ENCODE measurements around the gene DPYSL5.
"Not testable (repeated sequence)": the region's sequence is repeated elsewhere in the genome, so short reads cannot be mapped to it uniquely, and the experiment has no call there.

DPYSL5 gene

GRCh38 chr2:26847655-26848335, at the start of gene DPYSL5:
Gene DPYSL5 (plus strand): TSS chr2:26848132. CDS start chr2:26898500, 50,368 bp downstream.
- no peak for DNase-seq (ENCODE audit: low spot score)

- DNase-seq (ENCODE audit: low spot score) = no peak
Observed at GRCh38 chr2:26801328-26801727, 46.6 kb upstream of the DPYSL5 start.

- no peak for DNase-seq (ENCODE audit: low spot score)
Observed at GRCh38 chr2:26801796-26802195, 46.1 kb upstream of the DPYSL5 start.

- DNase-seq (ENCODE audit: low spot score) = peak; percentile 67
Observed at GRCh38 chr2:26805241-26805676, 42.7 kb upstream of the DPYSL5 start.

DNA sequence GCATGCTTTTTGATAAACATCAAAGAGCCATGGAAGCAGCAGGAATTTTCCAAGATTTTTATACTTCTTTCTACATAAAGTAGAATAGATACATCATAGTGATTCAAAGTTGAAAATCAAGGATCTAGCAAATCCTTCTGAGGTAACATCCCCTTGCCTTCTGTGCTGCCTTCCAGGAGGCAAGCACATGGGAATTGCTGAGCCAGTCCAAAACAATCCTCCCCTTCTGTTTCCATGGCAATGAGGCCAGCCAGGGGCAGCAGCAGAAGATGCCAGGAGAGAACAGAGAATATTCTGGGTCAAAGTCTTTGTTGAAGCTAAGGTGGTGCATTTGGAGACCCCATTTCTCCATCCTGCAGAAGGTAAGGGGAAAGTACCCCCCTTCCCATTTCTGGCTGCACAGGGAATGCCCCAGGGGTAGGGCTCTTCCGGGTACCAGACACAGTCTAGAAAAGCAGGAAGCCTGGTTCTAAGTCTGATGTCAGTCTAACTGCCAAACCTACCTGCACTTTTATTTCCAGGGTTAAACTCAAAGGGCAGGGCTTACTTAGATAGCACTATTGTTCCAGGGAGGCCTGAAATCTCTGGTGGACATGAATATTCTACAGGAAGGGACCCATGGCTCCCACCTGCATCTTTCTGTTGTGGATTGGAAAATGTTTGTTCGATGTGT, 40.0 kb upstream of the DPYSL5 start:
- DNase-seq (ENCODE audit: low spot score) = peak; percentile 41

- DNase-seq (ENCODE audit: low spot score) = no peak
Observed at GRCh38 chr2:26809211-26809610, 38.7 kb upstream of the DPYSL5 start.

DNA sequence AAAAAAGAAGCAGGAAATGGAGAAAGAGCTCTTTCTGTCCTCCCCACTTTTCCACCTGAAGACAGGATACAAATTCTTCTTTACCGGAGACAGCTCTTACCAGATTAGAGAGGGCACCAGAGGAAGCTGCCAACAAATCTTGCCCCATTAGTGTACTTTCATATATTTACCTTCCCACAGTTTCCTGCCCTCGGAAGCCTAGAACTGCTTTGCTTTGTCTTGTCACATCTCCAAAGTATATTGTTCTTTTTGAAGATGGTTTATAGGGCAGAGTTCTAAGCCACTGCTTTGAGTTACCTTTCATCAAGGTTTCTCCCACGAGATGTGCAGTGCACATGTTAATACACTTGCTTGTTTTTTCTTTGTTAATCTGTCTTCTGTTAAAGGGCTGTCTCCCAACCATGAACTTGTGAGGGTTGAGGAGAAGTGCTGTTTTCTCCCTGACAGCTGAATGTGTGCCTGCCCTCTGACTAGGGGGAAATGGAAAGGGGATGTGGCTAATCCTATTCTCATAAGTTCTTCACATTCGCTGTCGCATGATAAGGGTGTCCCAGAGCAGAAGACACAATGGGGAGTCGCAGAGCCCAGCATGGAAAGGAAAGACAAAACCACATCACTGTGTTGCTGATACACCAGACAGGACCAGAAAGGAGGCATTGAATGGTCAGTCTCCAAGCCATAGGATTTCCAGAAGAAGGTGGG, 37.9 kb upstream of the DPYSL5 start:
- no peak for DNase-seq (ENCODE audit: low spot score)

- no peak for DNase-seq (ENCODE audit: low spot score)
Observed at GRCh38 chr2:26811261-26811660, 36.7 kb upstream of the DPYSL5 start.

GRCh38 chr2:26811791-26812694, 35.9 kb upstream of the DPYSL5 start:
- DNase-seq (ENCODE audit: low spot score) = no peak

DNA sequence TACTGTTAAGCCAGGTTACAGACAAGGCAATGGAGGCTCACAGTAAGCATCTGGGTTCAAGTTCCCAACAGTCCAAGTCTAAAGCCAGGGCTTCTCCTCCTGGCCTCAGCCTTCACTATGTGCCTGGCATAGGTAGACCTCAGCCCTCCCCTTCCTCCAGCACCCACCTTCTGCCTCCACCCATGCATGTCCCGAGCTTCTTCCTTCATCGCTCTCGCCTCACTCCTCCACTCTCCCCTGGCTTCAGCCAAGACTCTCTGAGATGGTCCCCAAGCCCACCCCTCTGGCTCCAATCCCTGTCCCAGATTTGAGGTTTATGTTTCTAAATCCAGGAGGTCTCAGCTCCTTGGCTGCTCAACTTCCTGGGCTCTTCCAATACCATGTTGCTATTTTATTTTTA, 35.2 kb upstream of the DPYSL5 start:
- no peak for DNase-seq (ENCODE audit: low spot score)

DNA sequence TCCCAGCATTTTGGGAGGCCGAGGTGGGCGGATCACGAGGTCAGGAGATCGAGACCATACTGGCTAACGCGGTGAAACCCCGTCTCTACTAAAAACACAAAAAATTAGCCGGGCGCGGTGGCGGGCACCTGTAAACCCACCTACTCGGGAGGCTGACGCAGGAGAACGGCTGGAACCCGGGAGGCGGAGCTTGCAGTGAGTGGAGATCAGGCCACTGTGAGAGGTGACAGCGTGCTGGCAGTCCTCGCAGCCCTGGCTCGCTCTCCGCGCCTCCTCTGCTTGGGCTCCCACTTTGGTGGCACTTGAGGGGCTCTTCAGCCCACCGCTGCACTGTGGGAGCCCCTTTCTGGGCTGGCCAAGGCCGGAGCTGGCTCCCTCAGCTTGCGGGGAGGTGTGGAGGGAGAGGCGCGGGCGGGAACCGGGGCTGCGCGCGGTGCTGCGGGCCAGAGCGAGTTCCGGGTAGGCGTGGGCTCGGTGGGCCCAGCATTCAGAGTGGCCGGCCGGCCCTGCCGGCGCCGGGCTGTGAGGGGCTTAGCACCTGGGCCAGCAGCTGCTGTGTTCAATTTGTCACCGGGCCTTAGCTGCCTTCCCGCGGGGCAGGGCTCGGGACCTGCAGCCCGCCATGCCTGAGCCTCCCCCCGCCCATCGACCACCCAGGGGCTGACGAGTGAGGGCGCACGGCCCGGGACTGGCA, 33.7 kb upstream of the DPYSL5 start:
- not testable (repeated sequence) for DNase-seq (ENCODE audit: low spot score)

DNA sequence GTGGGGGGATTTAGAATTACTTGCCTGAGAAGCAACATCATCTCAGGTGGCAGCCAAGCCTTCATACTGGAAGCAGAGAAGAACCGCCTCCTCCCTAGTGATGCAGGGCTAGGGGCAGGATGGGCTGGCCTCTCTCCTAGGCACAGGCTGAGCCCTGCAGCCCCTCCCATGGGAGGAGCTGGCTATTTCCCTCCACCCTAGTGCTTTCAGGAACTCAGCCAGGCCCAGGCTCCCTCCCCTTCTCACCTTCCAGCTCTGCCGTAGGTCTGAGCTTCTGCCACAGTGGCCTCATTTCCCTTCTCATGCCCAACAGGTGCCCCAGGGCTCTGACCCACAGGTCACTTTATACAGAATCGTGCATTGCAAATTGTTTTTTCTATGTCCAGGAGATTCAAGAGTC, 31.0 kb upstream of the DPYSL5 start:
- DNase-seq (ENCODE audit: low spot score) = no peak

GRCh38 chr2:26818255-26818654, 29.7 kb upstream of the DPYSL5 start:
- no peak for DNase-seq (ENCODE audit: low spot score)

- no peak for DNase-seq (ENCODE audit: low spot score)
Observed at GRCh38 chr2:26818972-26819371, 29.0 kb upstream of the DPYSL5 start.

- no peak for DNase-seq (ENCODE audit: low spot score)
Observed at GRCh38 chr2:26820932-26821331, 27.0 kb upstream of the DPYSL5 start.

DNA sequence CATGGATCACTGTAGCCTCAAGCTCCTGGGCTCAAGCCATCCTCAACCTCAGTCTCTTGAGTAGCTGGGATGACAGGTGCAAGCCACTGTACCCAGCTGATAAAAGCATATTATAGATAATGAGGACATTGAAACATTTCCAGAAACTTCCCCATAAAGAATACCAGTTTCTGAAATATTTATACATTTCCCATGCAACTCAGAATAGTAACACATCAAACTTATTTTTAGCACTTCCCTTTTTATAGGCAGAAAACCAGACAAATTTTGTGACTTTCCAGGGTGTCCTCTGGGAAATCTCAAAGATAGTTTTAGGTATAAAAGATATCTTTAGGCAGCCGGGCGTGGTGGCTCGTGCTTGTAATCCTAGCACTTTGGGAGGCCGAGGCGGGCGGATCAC, 25.1 kb upstream of the DPYSL5 start:
- no peak for DNase-seq (ENCODE audit: low spot score)

DNA sequence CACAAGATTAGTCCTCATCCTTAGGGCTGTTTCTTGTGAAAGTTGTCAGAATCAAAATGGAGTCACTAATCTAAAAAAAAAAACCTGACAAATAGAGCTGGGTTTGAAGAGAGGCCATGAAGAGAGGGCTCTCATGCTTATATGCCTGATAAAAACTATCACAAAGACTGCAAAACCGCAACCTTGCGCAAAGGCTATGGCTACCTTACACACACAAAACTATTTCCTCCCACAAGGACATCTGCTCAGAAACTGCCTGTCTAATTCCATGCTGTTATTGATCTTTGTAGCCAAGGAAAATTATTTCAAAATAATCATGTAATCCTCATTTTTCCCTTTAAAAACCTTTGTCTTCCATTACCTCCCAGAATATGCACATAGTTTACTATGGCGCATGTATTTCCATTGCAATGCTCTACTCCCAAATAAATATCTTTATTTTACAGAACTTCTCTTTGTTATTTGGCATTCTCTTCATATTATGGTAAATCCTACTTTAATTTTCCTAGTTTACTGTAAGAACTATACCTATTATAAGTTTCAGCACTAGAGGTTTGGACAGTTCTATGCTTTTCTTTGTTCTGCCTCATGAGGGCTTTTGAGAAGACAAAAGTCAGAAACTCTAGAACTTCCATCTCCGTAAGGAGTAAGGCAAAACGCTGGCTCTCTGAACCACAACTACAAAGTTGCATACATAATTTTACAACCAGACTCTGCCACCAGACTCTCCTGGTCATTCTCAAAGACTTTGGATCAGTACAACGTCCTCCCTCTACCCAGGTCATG, 9.6 kb upstream of the DPYSL5 start:
- no peak for DNase-seq (ENCODE audit: low spot score)

GRCh38 chr2:26840937-26841610, 6.9 kb upstream of the DPYSL5 start:
- no peak for DNase-seq (ENCODE audit: low spot score)

GRCh38 chr2:26843041-26843440, 4.9 kb upstream of the DPYSL5 start:
- no peak for DNase-seq (ENCODE audit: low spot score)

- DNase-seq (ENCODE audit: low spot score) = no peak
Observed at GRCh38 chr2:26845021-26845420, 2.9 kb upstream of the DPYSL5 start.
